HAP-1 (cell line): Measurements from ENCODE around the gene SCGB1D1.

Experiments used
- DNase-seq, 2 experiments: peaks; one replicate each; pipeline ENCODE4 v3.0.0-alpha.2; 2016 to 2020; ENCODE audit warnings: low spot score in 2 of 2
- H3K27me3 ChIP-seq: fragments of 250-450 bp; sonication (Bioruptor Pico); 2 replicates; pipeline ENCODE4 v1.5.1; 2020; ENCODE audit warnings: low read depth, mild to moderate bottlenecking, moderate library complexity
- H3K36me3 ChIP-seq: fragments of 250-450 bp; sonication (Bioruptor Pico); replicated peaks from 2 replicates; pipeline ENCODE4 v1.5.1; 2020; ENCODE audit warnings: mild to moderate bottlenecking
- H3K4me1 ChIP-seq: fragments of 250-450 bp; sonication (Bioruptor Pico); 2 replicates; pipeline ENCODE4 v1.5.1; 2020; ENCODE audit warnings: mild to moderate bottlenecking
- H3K4me3 ChIP-seq: fragments of 250-450 bp; sonication (Bioruptor Pico); 2 replicates; pipeline ENCODE4 v1.5.1; 2020; ENCODE audit warnings: mild to moderate bottlenecking, moderate library complexity
- H3K9me3 ChIP-seq: fragments of 250-450 bp; sonication (Bioruptor Pico); 2 replicates; pipeline ENCODE4 v1.5.1; 2020; ENCODE audit warnings: mild to moderate bottlenecking, moderate library complexity
- in situ Hi-C: fragments of 300-500 bp; cut with MboI; formaldehyde crosslinking; loops from 3 replicates; pipeline ENCODE4 v1.14.3; 2020; ENCODE audit warnings: low sequenced_read_pairs, inconsistent platforms, mixed read lengths

The SCGB1D1 gene

GRCh38 chr11:62150887-62151736 is 38.9 kb upstream of the SCGB1D1 start:
- in situ Hi-C loops, result no loop called here
- Histone ChIP-seq H3K4me1 (no peaks in the 10 kb centered on the region), H3K9me3 (no peaks in the 10 kb centered on the region), H3K4me3 (no peak overlapping the region), H3K27me3 (no peaks in the 10 kb centered on the region), H3K36me3 (peaks cover 71% of the 10 kb centered on the region)
- DNase-seq, result no peak

GRCh38 chr11:62151737-62152102 is 38.3 kb upstream of the SCGB1D1 start:
- in situ Hi-C loops, result no loop called here
- peaks cover 65% of the 10 kb centered on the region for H3K36me3 ChIP-seq

GRCh38 chr11:62152245-62153086 is 37.5 kb upstream of the SCGB1D1 start:
- no peaks in the 10 kb centered on the region for H3K4me1 ChIP-seq
- DNase-seq, result no peak
- peaks cover 57% of the 10 kb centered on the region for H3K36me3 ChIP-seq
- H3K27me3 ChIP-seq, result no peaks in the 10 kb centered on the region
- H3K4me3 ChIP-seq, result no peak overlapping the region
- in situ Hi-C loops, result no loop called here
- no peaks in the 10 kb centered on the region for H3K9me3 ChIP-seq

More at GRCh38 chr11:62151737-62152102, 38.3 kb upstream of the SCGB1D1 start:
- no peak overlapping the region for H3K4me3 ChIP-seq
- no peaks in the 10 kb centered on the region for H3K27me3 ChIP-seq
- no peaks in the 10 kb centered on the region for H3K9me3 ChIP-seq
- no peak for DNase-seq
- no peaks in the 10 kb centered on the region for H3K4me1 ChIP-seq

GRCh38 chr11:62153087-62153395 is 37.0 kb upstream of the SCGB1D1 start:
- H3K27me3 ChIP-seq, result no peaks in the 10 kb centered on the region
- H3K9me3 ChIP-seq, result no peaks in the 10 kb centered on the region
- no peak overlapping the region for H3K4me3 ChIP-seq
- no peak for DNase-seq
- H3K36me3 ChIP-seq, result peaks cover 52% of the 10 kb centered on the region
- in situ Hi-C loops, result no loop called here
- H3K4me1 ChIP-seq, result no peaks in the 10 kb centered on the region

- H3K9me3 ChIP-seq, result no peaks in the 10 kb centered on the region
- peaks cover 46% of the 10 kb centered on the region for H3K36me3 ChIP-seq
- H3K4me1 ChIP-seq, result no peaks in the 10 kb centered on the region
- H3K4me3 ChIP-seq, result no peak overlapping the region
- in situ Hi-C loops, result no loop called here
- H3K27me3 ChIP-seq, result no peaks in the 10 kb centered on the region
- DNase-seq, result no peak
Observed at GRCh38 chr11:62153617-62154016, 36.4 kb upstream of the SCGB1D1 start.

- no peak for DNase-seq
- Histone ChIP-seq H3K36me3 (peaks cover 9% of the 10 kb centered on the region), H3K4me1 (no peaks in the 10 kb centered on the region), H3K9me3 (no peaks in the 10 kb centered on the region), H3K27me3 (peaks cover 9% of the 10 kb centered on the region), H3K4me3 (no peak overlapping the region)
- in situ Hi-C loops, result no loop called here
Observed at GRCh38 chr11:62157603-62158002, 32.4 kb upstream of the SCGB1D1 start.

- H3K4me3 ChIP-seq, result no peak overlapping the region
- H3K27me3 ChIP-seq, result peaks cover 2% of the 10 kb centered on the region; the same call in 1 of the 2 replicates
- H3K9me3 ChIP-seq, result no peaks in the 10 kb centered on the region
- no peak for DNase-seq
- H3K4me1 ChIP-seq, result peaks cover under 1% of the 10 kb centered on the region
- no peaks in the 10 kb centered on the region for H3K36me3 ChIP-seq
- in situ Hi-C loops, result no loop called here
Observed at GRCh38 chr11:62166371-62166770, 23.6 kb upstream of the SCGB1D1 start.

- no peak for DNase-seq
- H3K4me1 ChIP-seq, result peaks cover 18% of the 10 kb centered on the region
- H3K9me3 ChIP-seq, result no peaks in the 10 kb centered on the region
- H3K27me3 ChIP-seq, result no peaks in the 10 kb centered on the region
- no peaks in the 10 kb centered on the region for H3K36me3 ChIP-seq
- no peak overlapping the region for H3K4me3 ChIP-seq
- in situ Hi-C loops, result no loop called here
Observed at GRCh38 chr11:62169448-62169847, 20.6 kb upstream of the SCGB1D1 start.

GRCh38 chr11:62169935-62170334 is 20.1 kb upstream of the SCGB1D1 start:
- no peak overlapping the region for H3K4me3 ChIP-seq
- peaks cover 18% of the 10 kb centered on the region for H3K4me1 ChIP-seq
- H3K9me3 ChIP-seq, result no peaks in the 10 kb centered on the region
- H3K27me3 ChIP-seq, result no peaks in the 10 kb centered on the region
- in situ Hi-C loops, result loop anchor here (10.0 kb wide), 1 partner anchor 145 kb away; no protein-coding TSS in a partner anchor
- H3K36me3 ChIP-seq, result no peaks in the 10 kb centered on the region
- DNase-seq, result no peak

- in situ Hi-C loops, result loop anchor here (10.0 kb wide), 1 partner anchor 144 kb away; no protein-coding TSS in a partner anchor
- H3K9me3 ChIP-seq, result no peaks in the 10 kb centered on the region
- H3K36me3 ChIP-seq, result no peaks in the 10 kb centered on the region
- peak; percentile 93 to 94 for DNase-seq
- no peak overlapping the region for H3K4me3 ChIP-seq
- H3K4me1 ChIP-seq, result peaks cover 18% of the 10 kb centered on the region
- H3K27me3 ChIP-seq, result no peaks in the 10 kb centered on the region
Observed at GRCh38 chr11:62171261-62171723, 18.7 kb upstream of the SCGB1D1 start.

GRCh38 chr11:62172294-62172693 is 17.7 kb upstream of the SCGB1D1 start:
- in situ Hi-C loops, result loop anchor here (10.0 kb wide), 1 partner anchor 143 kb away; no protein-coding TSS in a partner anchor
- Histone ChIP-seq H3K27me3 (no peaks in the 10 kb centered on the region), H3K9me3 (no peaks in the 10 kb centered on the region)

GRCh38 chr11:62176766-62177165 is 13.2 kb upstream of the SCGB1D1 start:
- in situ Hi-C loops, result loop anchor here (10.0 kb wide), 1 partner anchor 138 kb away; no protein-coding TSS in a partner anchor
- Histone ChIP-seq H3K4me3 (no peak overlapping the region), H3K27me3 (peaks cover 7% of the 10 kb centered on the region; the same call in 1 of the 2 replicates), H3K9me3 (no peaks in the 10 kb centered on the region), H3K36me3 (no peaks in the 10 kb centered on the region), H3K4me1 (peaks cover 13% of the 10 kb centered on the region)
- no peak for DNase-seq

More at GRCh38 chr11:62172294-62172693, 17.7 kb upstream of the SCGB1D1 start:
- DNase-seq, result peak; percentile 35 to 66
- H3K36me3 ChIP-seq, result no peaks in the 10 kb centered on the region
- H3K4me3 ChIP-seq, result no peak overlapping the region
- peaks cover 18% of the 10 kb centered on the region for H3K4me1 ChIP-seq

GRCh38 chr11:62179995-62180394 is 10.0 kb upstream of the SCGB1D1 start:
- no peaks in the 10 kb centered on the region for H3K36me3 ChIP-seq
- in situ Hi-C loops, result loop anchor here (10.0 kb wide), 1 partner anchor 135 kb away; no protein-coding TSS in a partner anchor
- DNase-seq, result no peak
- peaks cover 7% of the 10 kb centered on the region; the same call in 1 of the 2 replicates for H3K27me3 ChIP-seq
- H3K4me1 ChIP-seq, result no peaks in the 10 kb centered on the region
- H3K9me3 ChIP-seq, result no peaks in the 10 kb centered on the region
- no peak overlapping the region for H3K4me3 ChIP-seq
